Testis (tissue), 5 donors: ENCODE results near the gene MID1. TPM values are rescaled to one million over a fixed set of nuclear protein-coding genes. Genes with fewer than 3 reads are reported as not detected.

Experiments used
- DNase-seq: peaks from one replicate; pipeline ENCODE4 v3.0.0-alpha.2; 2019
- H3K27ac ChIP-seq, 2 donors: fragments of 200-600 bp; sonication (generic); one replicate each; pipeline ENCODE4 v1.5.1; 2019
- H3K27me3 ChIP-seq: fragments of 200-600 bp; sonication (generic); one replicate; pipeline ENCODE4 v1.5.1; 2019
- H3K36me3 ChIP-seq: fragments of 200-600 bp; sonication (generic); one replicate; pipeline ENCODE4 v1.5.1; 2017; ENCODE audit warnings: low read depth; ENCODE audit errors: missing control alignments
- H3K4me1 ChIP-seq: fragments of 200-600 bp; sonication (generic); one replicate; pipeline ENCODE4 v1.5.1; 2019
- H3K4me3 ChIP-seq, 2 donors: fragments of 200-600 bp; sonication (generic); one replicate each; pipeline ENCODE4 v1.5.1; 2017 to 2019
- H3K9me3 ChIP-seq: fragments of 200-600 bp; sonication (generic); one replicate; pipeline ENCODE4 v1.5.1; 2017
- POLR2A ChIP-seq: fragments of 450-650 bp; IDR thresholded peaks from one replicate; pipeline ENCODE4 v1.6.1; 2017; ENCODE audit warnings: antibody characterized with exemption, mild to moderate bottlenecking, moderate library complexity
- WGBS, 2 donors: methylation state at CpG; one replicate each; pipeline ENCODE4 v1.1.5; 2018; 5-methylcytosine and 5-hydroxymethylcytosine counted together
- intact Hi-C: fragments of 100-400 bp; cut with DNase I; formaldehyde crosslinking; loops from one replicate; pipeline ENCODE4 v1.15.1; 2023; ENCODE audit warnings: low total_unique reads
- long read RNA-seq, 2 donors: transcript quantifications; one replicate each; lab custom pipeline, GENCODE V29; 2026
- polyA plus RNA-seq: library from polyadenylated mRNA; stranded (reverse); fragments of 350-450 nt; fragmentation: Illumina TruSeq; extraction: RNeasy Lipid Tissue Mini Kit (QIAGEN cat#74804); gene quantifications from one replicate; pipeline ENCODE4 v1.2.3, GENCODE V29; 2014; ENCODE audit warnings: low read depth, low replicate concordance; ENCODE audit not compliant: insufficient read depth
- total RNA-seq, 2 donors: library from RNA; depleted of rRNA; stranded (reverse); fragments of >200 nt; gene quantifications; one replicate each; pipeline ENCODE4 v1.2.3, GENCODE V29; 2016
- TF ChIP-seq, protein P1 (sequence below), 3 experiments: fragments of 450-650 bp in 2 of 3; fragments of 200-600 bp in 1 of 3; sonication (generic) in 1 of 3; IDR thresholded peaks; one replicate each; pipeline ENCODE4 v1.5.1; 2016 to 2019; ENCODE audit warnings: antibody characterized with exemption in 3 of 3, mild to moderate bottlenecking in 2 of 3, moderate library complexity in 1 of 3

Gene MID1, protein sequence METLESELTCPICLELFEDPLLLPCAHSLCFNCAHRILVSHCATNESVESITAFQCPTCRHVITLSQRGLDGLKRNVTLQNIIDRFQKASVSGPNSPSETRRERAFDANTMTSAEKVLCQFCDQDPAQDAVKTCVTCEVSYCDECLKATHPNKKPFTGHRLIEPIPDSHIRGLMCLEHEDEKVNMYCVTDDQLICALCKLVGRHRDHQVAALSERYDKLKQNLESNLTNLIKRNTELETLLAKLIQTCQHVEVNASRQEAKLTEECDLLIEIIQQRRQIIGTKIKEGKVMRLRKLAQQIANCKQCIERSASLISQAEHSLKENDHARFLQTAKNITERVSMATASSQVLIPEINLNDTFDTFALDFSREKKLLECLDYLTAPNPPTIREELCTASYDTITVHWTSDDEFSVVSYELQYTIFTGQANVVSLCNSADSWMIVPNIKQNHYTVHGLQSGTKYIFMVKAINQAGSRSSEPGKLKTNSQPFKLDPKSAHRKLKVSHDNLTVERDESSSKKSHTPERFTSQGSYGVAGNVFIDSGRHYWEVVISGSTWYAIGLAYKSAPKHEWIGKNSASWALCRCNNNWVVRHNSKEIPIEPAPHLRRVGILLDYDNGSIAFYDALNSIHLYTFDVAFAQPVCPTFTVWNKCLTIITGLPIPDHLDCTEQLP
- total RNA-seq = 10 to 100 TPM; 18.3 to 34.6 TPM
- polyA plus RNA-seq = 10.3 TPM
- long read RNA-seq, donor 1, full-length matches to known transcripts = 7 of 7 reads
- long read RNA-seq, donor 1, partial matches to known transcripts = 0 of 7 reads
- long read RNA-seq, donor 1, other reads (novel, unspliced or antisense) = 0 of 7 reads
- long read RNA-seq, donor 2 = 0 reads

DNA sequence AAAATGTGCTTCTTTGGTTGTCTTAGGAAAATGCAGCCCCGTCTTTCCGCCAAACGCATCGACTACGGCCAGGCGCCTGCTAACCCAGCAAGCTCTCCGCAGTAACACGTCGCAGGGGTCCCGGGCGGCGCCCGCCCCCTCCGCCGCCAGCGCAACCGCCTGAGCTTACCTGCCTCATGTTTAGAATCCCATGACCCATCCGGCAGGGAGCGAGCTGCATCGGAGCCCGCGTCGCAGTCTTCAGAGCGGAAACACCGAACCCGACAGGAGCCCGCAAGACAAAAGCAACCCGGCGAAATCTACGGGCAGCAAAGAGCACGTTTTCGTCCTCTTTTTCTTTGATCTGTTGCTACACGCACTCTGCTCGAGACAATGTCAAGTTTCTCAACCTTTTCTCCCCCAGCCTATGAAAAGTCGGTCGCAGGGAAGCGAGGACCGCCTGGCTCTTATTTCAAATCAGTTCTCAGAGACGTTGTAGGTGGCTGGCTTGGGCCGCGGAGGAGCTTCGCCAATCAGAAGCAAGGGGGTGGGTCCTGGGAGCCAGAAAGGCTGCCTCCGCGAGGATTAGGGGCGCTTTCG lies at the start of gene MID1:
Gene MID1 (minus strand): TSS at position 465 of the 579 bp plus-strand sequence. CDS start 53,038 bp downstream, outside the sequence.
- no peaks in the 10 kb centered on the region for H3K4me1 ChIP-seq
- peak; percentile 90 for DNase-seq
- no peaks in the 10 kb centered on the region for H3K27me3 ChIP-seq
- WGBS, 2 donors = 0% methylated on average over 12 to 43 of the region's 46 CpGs
- peak within 1 kb of the TSS; percentile 86 to 88 for H3K27ac ChIP-seq
- TF ChIP-seq, protein P1, sequence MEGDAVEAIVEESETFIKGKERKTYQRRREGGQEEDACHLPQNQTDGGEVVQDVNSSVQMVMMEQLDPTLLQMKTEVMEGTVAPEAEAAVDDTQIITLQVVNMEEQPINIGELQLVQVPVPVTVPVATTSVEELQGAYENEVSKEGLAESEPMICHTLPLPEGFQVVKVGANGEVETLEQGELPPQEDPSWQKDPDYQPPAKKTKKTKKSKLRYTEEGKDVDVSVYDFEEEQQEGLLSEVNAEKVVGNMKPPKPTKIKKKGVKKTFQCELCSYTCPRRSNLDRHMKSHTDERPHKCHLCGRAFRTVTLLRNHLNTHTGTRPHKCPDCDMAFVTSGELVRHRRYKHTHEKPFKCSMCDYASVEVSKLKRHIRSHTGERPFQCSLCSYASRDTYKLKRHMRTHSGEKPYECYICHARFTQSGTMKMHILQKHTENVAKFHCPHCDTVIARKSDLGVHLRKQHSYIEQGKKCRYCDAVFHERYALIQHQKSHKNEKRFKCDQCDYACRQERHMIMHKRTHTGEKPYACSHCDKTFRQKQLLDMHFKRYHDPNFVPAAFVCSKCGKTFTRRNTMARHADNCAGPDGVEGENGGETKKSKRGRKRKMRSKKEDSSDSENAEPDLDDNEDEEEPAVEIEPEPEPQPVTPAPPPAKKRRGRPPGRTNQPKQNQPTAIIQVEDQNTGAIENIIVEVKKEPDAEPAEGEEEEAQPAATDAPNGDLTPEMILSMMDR (IDR thresholded peaks at IDR 0.05) = no peak
- no peak for TF ChIP-seq POLR2A
- H3K4me3 ChIP-seq = peak within 1 kb of the TSS; percentile 55 to 73
- H3K9me3 ChIP-seq = no peaks in the 10 kb centered on the region
- H3K36me3 ChIP-seq = no peaks in the 10 kb centered on the region
- intact Hi-C loops = no loop called here

- 74 to 100% methylated on average over 1 of the region's 1 CpG for WGBS, 2 donors
- Histone ChIP-seq H3K9me3 (no peaks in the 10 kb centered on the region), H3K4me3 (no peak overlapping the region), H3K36me3 (no peaks in the 10 kb centered on the region), H3K4me1 (no peaks in the 10 kb centered on the region), H3K27ac (no peak overlapping the region), H3K27me3 (no peaks in the 10 kb centered on the region)
- TF ChIP-seq POLR2A = no peak
- TF ChIP-seq, protein P1 (IDR thresholded peaks at IDR 0.05) = no peak
- no peak for DNase-seq
- intact Hi-C loops = no loop called here
Measured at GRCh38 chrX:10667143-10667542, 46.8 kb upstream of the MID1 start.

GRCh38 chrX:10666102-10666501 lies 45.7 kb upstream of the MID1 start:
- H3K36me3 ChIP-seq = no peaks in the 10 kb centered on the region
- H3K27me3 ChIP-seq = no peaks in the 10 kb centered on the region
- TF ChIP-seq, protein P1 (IDR thresholded peaks at IDR 0.05) = no peak
- TF ChIP-seq POLR2A = no peak
- no peak overlapping the region for H3K4me3 ChIP-seq
- H3K4me1 ChIP-seq = no peaks in the 10 kb centered on the region
- WGBS, 2 donors = 75 to 95% methylated on average over 1 of the region's 1 CpG
- no peaks in the 10 kb centered on the region for H3K9me3 ChIP-seq
- H3K27ac ChIP-seq = no peak overlapping the region
- intact Hi-C loops = no loop called here
- DNase-seq = no peak

DNA sequence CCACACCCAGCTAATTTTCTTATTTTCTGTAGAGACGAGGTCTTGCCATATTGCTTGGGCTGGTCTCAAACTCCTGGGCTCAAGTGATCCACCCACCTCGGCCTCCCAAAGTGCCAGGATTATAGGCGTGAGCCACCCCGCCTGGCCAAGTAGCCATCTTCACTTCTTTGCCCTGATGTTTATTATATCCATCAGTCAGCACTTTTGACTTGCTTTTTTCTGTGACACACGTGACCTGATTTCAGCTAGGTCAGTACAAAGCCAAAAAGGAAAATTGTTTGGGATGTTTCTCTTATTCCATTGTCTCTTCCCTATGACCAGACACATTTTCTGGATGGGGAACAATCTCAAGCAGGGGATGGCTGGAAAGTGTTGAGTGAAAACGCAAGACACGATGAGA lies 45.3 kb upstream of the MID1 start:
- no peak for DNase-seq
- H3K27me3 ChIP-seq = no peaks in the 10 kb centered on the region
- 92 to 98% methylated on average over 6 to 7 of the region's 7 CpGs for WGBS, 2 donors
- no peak for TF ChIP-seq POLR2A
- TF ChIP-seq, protein P1 (IDR thresholded peaks at IDR 0.05) = no peak
- H3K4me1 ChIP-seq = no peaks in the 10 kb centered on the region
- no peak overlapping the region for H3K27ac ChIP-seq
- H3K4me3 ChIP-seq = no peak overlapping the region
- intact Hi-C loops = no loop called here
- no peaks in the 10 kb centered on the region for H3K36me3 ChIP-seq
- no peaks in the 10 kb centered on the region for H3K9me3 ChIP-seq
